ENCODE measurements around the gene RBPMS2. TPM values are rescaled to one million over a fixed set of nuclear protein-coding genes. Genes with fewer than 3 reads are reported as not detected.
A peak's percentile ranks its signal among the peaks of the same experiment; 100 is the strongest.
"Not testable (repeated sequence)": the region's sequence is repeated elsewhere in the genome, so short reads cannot be mapped to it uniquely, and the experiment has no call there.

RBPMS2 gene
- not detected in 2 replicates for total RNA-seq (2014; rRNA removed; shearing (Covaris generic))

GRCh38 chr15:64775551-64776401 is at the start of gene RBPMS2:
Gene RBPMS2 (minus strand): TSS chr15:64775589. CDS start chr15:64775319, 270 bp downstream.
- no peak for DNase-seq (ENCODE audit: low spot score)

GRCh38 chr15:64824929-64825430 is 49.6 kb upstream of the RBPMS2 start:
- DNase-seq (ENCODE audit: low spot score), result no peak

GRCh38 chr15:64816452-64816851 is 41.1 kb upstream of the RBPMS2 start:
- DNase-seq (ENCODE audit: low spot score), result no peak

GRCh38 chr15:64814965-64815364 is 39.6 kb upstream of the RBPMS2 start:
- not testable (repeated sequence) for DNase-seq (ENCODE audit: low spot score)

GRCh38 chr15:64814283-64814682 is 38.9 kb upstream of the RBPMS2 start:
- not testable (repeated sequence) for DNase-seq (ENCODE audit: low spot score)

GRCh38 chr15:64813075-64813474 is 37.7 kb upstream of the RBPMS2 start:
- DNase-seq (ENCODE audit: low spot score), result no peak

- no peak for DNase-seq (ENCODE audit: low spot score)
Observed at GRCh38 chr15:64810497-64811326, 35.3 kb upstream of the RBPMS2 start.

- peak; percentile 93 for DNase-seq (ENCODE audit: low spot score)
Observed at GRCh38 chr15:64809649-64810496, 34.5 kb upstream of the RBPMS2 start.

GRCh38 chr15:64808785-64809453 is 33.5 kb upstream of the RBPMS2 start:
- no peak for DNase-seq (ENCODE audit: low spot score)

GRCh38 chr15:64807751-64808222 is 32.4 kb upstream of the RBPMS2 start:
- DNase-seq (ENCODE audit: low spot score), result no peak

GRCh38 chr15:64807051-64807749 is 31.8 kb upstream of the RBPMS2 start:
- DNase-seq (ENCODE audit: low spot score), result no peak

GRCh38 chr15:64806509-64806908 is 31.1 kb upstream of the RBPMS2 start:
- DNase-seq (ENCODE audit: low spot score), result no peak

GRCh38 chr15:64804619-64805018 is 29.2 kb upstream of the RBPMS2 start:
- DNase-seq (ENCODE audit: low spot score), result no peak

- DNase-seq (ENCODE audit: low spot score), result no peak
Observed at GRCh38 chr15:64803526-64803925, 28.1 kb upstream of the RBPMS2 start.

GRCh38 chr15:64800476-64800875 is 25.1 kb upstream of the RBPMS2 start:
- DNase-seq (ENCODE audit: low spot score), result no peak

GRCh38 chr15:64798905-64799304 is 23.5 kb upstream of the RBPMS2 start:
- not testable (repeated sequence) for DNase-seq (ENCODE audit: low spot score)

GRCh38 chr15:64795921-64796320 is 20.5 kb upstream of the RBPMS2 start:
- not testable (repeated sequence) for DNase-seq (ENCODE audit: low spot score)

GRCh38 chr15:64795299-64795698 is 19.9 kb upstream of the RBPMS2 start:
- not testable (repeated sequence) for DNase-seq (ENCODE audit: low spot score)

GRCh38 chr15:64792282-64792681 is 16.9 kb upstream of the RBPMS2 start:
- no peak for DNase-seq (ENCODE audit: low spot score)

GRCh38 chr15:64791401-64791800 is 16.0 kb upstream of the RBPMS2 start:
- no peak for DNase-seq (ENCODE audit: low spot score)

Data from HT-29 (cell line).